Mammary epithelial cell (primary cell): ENCODE data around the gene ADGRV1.

Experiments
- CTCF ChIP-seq, 2 donors: IDR thresholded peaks in 1 of 2; conservative IDR thresholded peaks in 1 of 2; 2 replicates each; pipeline ENCODE4 v1.5.1; 2011 to 2012; ENCODE audit warnings: inconsistent platforms in 2 of 2, low read length in 2 of 2, mild to moderate bottlenecking in 2 of 2, control low read depth in 1 of 2, low read depth in 1 of 2; ENCODE audit not compliant: insufficient read depth in 1 of 2; ENCODE audit errors: extremely low read depth in 1 of 2
- EZH2 ChIP-seq: IDR thresholded peaks from 2 replicates; pipeline ENCODE4 v1.6.1; 2012; ENCODE audit warnings: low read length, inconsistent platforms, borderline replicate concordance

- no peak for TF ChIP-seq CTCF (conservative IDR thresholded peaks at IDR 0.05 in 1 of 2, IDR thresholded peaks at IDR 0.05 in 1 of 2; ENCODE audit: extremely low read depth in 1 of 2, insufficient read depth in 1 of 2, low read depth in 1 of 2, low read length in 2 of 2)
- TF ChIP-seq EZH2, result no peak
These were observed 490.5 kb downstream of the ADGRV1 start for GRCh38 chr5:91049112-91049511.
